ENCODE measurements around the gene MBD3.

Gene MBD3

GRCh38 chr19:1618157-1619093 is 25.8 kb upstream of the MBD3 start:
- no peak for DNase-seq

GRCh38 chr19:1616875-1617274 is 24.2 kb upstream of the MBD3 start:
- DNase-seq, result no peak

- DNase-seq, result no peak
These were observed 23.7 kb upstream of the MBD3 start for GRCh38 chr19:1616396-1616795.

- no peak for DNase-seq
These were observed 22.6 kb upstream of the MBD3 start for GRCh38 chr19:1615156-1615765.

GRCh38 chr19:1613808-1614570 is 21.3 kb upstream of the MBD3 start:
- no peak for DNase-seq

GRCh38 chr19:1613146-1613545 is 20.5 kb upstream of the MBD3 start:
- no peak for DNase-seq

- DNase-seq, result no peak
These were observed 19.7 kb upstream of the MBD3 start for GRCh38 chr19:1612114-1613086.

- no peak for DNase-seq
These were observed 18.7 kb upstream of the MBD3 start for GRCh38 chr19:1611353-1611752.

- DNase-seq, result no peak
These were observed 17.9 kb upstream of the MBD3 start for GRCh38 chr19:1610579-1610978.

- DNase-seq, result no peak
These were observed 17.2 kb upstream of the MBD3 start for GRCh38 chr19:1609680-1610474.

GRCh38 chr19:1609103-1609396 is 16.4 kb upstream of the MBD3 start:
- no peak for DNase-seq

GRCh38 chr19:1608359-1609102 is 15.9 kb upstream of the MBD3 start:
- no peak for DNase-seq

GRCh38 chr19:1606138-1606651 is 13.5 kb upstream of the MBD3 start:
- no peak for DNase-seq

- peak; percentile 81 for DNase-seq
These were observed 12.8 kb upstream of the MBD3 start, which contains the start of gene UQCR11 for GRCh38 chr19:1605236-1606137. TSS of gene UQCR11 (minus strand) at chr19:1605462. CDS start at chr19:1605409, 53 bp downstream.

- DNase-seq, result no peak
These were observed 9.5 kb upstream of the MBD3 start for GRCh38 chr19:1602091-1602707.

GRCh38 chr19:1601613-1602064 is 9.0 kb upstream of the MBD3 start:
- no peak for DNase-seq

- no peak for DNase-seq
These were observed 6.8 kb upstream of the MBD3 start for GRCh38 chr19:1599460-1599846.

- DNase-seq, result no peak
These were observed 6.3 kb upstream of the MBD3 start for GRCh38 chr19:1598777-1599459.

- no peak for DNase-seq
These were observed 772 bp upstream of the MBD3 start for GRCh38 chr19:1593501-1593772.

Measured in NCI-H510A treated with DMSO at 0.1 percent for 48 hours (cell line).